ENCODE data around the gene AFF1. TPM values are rescaled to one million over a fixed set of nuclear protein-coding genes. Genes with fewer than 3 reads are reported as not detected.

The AFF1 gene
- total RNA-seq, 1 donor from 2014 or later = 60.5 TPM

DNA sequence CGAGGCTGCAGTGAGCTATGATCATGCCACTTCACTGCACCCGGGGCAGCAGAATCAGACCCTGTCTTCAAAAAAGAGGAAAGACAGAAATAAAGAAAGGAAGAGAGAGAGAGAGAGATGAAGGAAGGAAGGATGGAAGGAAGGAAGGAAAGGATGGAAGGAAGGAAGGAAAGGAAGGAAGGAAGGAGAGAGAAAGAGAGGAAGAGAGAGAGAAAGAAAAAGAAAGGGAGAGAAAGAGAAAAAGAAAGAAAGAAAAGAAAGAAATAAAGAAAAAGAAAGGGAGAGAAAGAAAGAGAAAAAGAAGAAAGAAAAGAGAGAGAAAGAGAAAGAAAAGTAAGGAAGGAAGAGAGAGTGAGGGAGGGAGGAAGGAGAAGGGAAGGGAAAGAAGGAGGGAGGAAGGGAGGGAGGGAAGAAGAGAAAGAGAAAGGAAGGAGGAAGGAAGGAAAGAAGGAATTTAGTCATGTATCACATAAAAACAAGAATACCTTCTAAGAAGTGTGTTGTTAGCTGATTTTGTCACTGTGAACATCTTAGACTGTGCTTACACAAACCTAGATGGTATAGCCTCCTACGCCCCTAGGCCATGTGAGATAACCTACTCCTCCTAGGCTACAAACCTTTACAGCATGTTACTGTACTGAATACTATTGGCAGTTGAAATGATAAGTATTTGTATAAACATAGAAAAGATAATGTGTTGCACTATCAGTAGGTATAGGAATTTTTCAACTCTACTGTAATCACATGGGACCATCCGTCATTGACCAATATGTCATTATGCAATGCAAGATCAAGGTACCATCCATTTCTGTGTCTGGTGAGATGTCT lies 17.4 kb upstream of the AFF1 start:
- no peak for DNase-seq

DNA sequence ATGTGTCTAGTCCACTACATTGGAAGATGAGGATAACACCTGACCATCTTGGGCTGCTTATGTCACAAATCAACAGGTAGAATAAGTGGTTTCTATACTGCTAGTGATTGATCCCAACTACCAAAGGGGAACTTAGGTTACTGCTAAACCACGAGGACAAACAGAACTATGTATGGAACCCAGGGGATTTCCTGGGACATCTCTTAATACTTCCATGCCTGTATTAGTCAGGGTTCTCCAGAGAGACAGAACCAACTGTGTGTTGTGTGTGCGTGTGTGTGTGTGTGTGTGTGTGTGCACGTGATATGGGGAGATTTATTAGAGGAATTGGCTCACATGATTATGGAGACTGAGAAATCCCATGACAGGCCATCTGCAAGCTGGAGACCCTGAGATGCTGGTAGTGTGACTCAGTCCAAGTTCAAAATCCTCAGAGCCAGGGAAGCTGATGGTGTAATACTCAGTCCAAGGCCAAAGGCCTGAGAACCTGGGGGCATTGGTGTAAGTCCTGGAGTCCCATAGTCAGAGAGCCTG lies 16.2 kb upstream of the AFF1 start:
- DNase-seq (no peak), ATAC-seq (ENCODE audit: poor library complexity) (no peak)
- intact Hi-C loops (cut with DNase I) = no loop called here

More for the DNA sequence above, 17.4 kb upstream of the AFF1 start:
- ATAC-seq (ENCODE audit: poor library complexity) = no peak
- intact Hi-C loops (cut with DNase I) = no loop called here

DNA sequence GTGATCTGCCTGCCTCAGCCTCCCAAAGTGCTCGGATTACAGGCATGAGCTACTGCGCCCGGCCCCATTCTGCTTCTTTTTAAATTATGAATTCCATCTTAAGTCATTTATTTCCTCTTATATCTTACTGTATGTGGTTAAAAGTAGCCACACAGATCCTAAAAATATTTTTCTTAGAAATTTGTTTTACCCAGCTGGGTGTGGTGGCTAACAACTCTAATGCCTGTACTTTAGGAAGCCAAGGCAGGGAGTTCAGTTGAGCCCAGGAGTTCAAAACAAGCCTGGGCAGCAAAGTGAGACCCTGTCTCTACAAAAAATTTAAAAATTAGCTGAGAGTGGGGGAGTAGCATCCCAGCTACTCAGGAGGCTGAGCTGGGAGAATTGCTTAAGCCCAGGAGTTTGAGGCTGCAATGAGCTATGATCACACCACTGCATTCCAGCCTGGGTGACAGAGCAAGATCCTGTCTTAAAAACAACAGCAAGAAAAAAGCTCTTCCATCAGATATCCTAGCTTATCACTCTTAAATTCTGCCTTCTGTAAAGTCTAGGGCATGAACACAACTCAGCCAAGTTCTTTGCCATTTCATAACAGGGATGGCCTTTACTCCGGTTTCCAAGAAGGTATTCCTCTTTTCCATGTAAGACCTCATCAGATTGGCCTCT lies 15.1 kb upstream of the AFF1 start:
- ATAC-seq (ENCODE audit: poor library complexity) (no peak), DNase-seq (no peak)
- intact Hi-C loops (cut with DNase I) = loop anchor here (5.0 kb wide), 1 partner anchor 318 kb away; no protein-coding TSS in a partner anchor

DNA sequence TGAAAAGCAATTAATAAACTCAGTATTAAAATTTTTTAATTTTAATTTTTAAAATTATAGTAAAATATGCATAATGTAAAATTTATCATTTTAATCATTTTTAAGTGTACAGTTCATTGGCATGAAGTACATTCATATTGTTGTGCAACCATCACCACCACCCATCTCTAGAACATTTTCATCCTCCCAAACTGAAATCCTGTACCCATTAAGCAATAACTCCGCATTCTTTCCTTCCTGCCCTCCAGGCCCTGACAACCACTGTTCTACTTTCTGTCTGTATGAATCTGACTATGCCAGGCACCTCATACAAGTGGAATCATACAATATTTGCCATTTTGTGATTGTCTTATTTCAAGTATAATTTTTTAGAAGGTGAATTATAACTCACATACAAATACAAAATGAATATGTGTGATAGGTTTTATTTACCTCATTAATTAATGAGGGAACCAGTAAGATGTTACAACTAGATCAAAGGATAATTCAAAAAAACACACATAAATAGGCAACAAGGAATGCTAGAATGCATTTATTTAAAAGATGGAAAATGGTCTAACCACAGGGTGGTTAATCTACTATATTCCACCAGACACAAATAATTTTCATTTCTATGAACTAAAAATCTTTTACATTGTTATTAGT lies 13.1 kb upstream of the AFF1 start:
- DNase-seq (no peak), ATAC-seq (ENCODE audit: poor library complexity) (peak; percentile 55)
- intact Hi-C loops (cut with DNase I) = loop anchor here (2.0 to 5.0 kb wide), 2 partner anchors 171 to 316 kb away; no protein-coding TSS in a partner anchor

DNA sequence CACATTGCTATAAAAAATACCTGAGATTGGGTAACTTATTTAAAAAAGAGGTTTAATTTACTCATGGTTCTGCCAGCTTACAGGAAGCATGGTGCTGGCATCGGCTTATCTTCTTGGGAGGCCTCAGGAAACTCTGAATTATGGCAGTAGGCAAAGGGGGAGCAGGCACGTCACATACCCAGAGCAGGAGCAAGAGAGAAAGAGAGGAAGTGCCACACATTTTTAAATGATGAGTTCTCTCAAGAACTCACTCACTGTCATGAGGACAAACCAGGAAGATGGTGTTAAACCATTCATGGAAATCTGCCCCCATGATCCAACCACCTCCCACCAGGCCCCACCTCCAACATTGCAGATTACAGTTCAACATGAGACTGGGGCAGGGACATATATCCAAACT lies 10.0 kb upstream of the AFF1 start:
- intact Hi-C loops (cut with DNase I) = loop anchor here (5.0 kb wide), 1 partner anchor 312 kb away; no protein-coding TSS in a partner anchor
- ATAC-seq (ENCODE audit: poor library complexity) = no peak
- DNase-seq = no peak

DNA sequence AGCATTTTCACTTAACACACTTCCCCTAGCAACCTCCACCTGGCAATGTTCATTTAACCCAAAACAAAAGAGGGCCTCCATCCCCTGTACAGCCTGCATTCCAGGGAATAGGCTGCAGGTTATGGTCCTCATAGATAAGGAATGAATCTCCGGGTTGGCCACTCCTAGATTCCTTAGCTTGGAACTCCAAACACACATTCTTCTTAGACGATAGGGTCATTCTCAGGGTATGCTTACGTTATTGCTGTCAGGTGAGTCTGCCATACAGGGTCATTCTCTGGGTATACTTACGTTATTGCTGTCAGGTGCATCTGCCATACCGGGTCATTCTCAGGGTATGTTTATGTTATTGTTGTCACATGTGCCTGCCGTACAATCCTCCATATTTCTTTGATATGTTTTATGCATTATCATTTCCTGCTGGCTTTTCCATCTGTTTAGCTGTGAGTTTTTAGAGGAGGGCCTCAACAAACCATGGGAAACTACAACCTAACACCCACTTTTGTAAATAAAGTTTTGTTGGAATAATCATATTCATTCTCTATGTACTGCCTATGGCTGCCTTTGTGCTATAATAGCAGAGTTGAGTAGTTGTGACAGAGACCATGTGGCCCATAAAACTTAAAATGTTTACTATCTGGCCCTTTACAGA lies 8.2 kb upstream of the AFF1 start:
- ATAC-seq (ENCODE audit: poor library complexity) (no peak), DNase-seq (no peak)
- intact Hi-C loops (cut with DNase I) = no loop called here

DNA sequence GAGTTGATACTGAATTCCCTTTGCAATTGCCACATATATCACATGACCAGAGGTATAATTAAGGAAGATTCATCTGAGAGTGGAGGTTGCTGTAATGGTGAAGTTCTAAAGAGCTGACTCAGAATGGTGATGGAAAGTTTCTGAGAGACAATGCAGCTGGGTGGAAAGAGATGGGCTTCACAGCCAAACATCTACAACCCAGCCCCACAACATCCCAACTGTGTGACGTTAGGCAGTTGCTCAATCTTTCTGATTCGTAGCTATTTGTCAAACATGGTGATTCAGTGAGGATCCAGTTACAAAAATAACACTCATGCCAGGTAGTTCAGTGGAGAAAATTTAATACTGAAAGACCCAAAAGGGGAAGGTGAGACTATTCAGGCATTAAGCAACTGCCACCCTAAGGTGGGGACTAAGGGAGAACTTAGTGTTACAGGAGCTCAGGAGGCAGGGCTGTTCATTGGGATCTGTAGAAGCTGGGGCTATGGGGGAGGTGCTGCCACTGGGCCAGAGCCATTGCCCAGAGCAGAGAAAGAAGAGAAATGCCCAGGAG lies 6.9 kb upstream of the AFF1 start:
- ATAC-seq (ENCODE audit: poor library complexity) (peak; percentile 68), DNase-seq (no peak)
- intact Hi-C loops (cut with DNase I) = no loop called here

DNA sequence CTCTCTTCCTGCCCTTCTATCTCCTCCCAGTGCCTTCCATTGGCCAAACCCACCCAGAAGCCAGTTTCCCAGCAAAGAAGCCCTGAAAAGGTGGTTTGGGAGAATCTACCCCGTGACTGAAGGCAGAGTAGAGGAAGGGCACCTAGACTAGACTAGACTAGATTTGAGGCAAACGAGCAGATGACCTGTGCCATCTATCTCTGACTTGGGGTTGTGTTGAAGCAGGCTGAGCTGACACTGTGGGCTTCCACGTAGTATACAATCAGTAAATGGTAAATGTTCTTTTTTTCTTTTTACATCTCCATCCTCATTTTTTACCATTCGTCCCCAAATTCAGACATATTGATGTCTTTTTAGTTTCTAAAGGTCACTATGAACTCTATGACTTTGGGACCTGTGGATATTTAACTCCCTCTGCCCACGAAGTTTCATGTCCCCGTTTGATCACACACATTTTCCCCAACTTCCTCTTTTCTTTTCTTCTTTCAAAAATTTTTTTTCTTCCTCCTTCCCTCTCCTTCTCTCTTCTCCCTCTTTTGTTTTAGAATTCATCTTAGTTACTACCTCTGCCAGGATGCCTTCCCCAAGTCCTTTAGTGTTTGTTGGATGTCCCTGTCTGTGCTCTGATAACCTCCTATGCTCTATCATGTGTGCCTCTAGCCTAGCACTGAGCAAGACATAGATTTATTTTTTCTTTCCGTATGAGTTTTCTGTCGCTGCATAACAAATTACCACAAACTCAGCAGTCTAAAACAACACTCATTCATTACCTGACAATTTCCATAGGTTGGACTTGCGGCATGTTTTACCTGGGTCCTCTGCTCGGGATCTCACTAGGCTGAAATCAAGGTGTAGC lies 6.2 kb upstream of the AFF1 start:
- no peak for DNase-seq
- intact Hi-C loops (cut with DNase I) = no loop called here
- no peak for ATAC-seq (ENCODE audit: poor library complexity)

DNA sequence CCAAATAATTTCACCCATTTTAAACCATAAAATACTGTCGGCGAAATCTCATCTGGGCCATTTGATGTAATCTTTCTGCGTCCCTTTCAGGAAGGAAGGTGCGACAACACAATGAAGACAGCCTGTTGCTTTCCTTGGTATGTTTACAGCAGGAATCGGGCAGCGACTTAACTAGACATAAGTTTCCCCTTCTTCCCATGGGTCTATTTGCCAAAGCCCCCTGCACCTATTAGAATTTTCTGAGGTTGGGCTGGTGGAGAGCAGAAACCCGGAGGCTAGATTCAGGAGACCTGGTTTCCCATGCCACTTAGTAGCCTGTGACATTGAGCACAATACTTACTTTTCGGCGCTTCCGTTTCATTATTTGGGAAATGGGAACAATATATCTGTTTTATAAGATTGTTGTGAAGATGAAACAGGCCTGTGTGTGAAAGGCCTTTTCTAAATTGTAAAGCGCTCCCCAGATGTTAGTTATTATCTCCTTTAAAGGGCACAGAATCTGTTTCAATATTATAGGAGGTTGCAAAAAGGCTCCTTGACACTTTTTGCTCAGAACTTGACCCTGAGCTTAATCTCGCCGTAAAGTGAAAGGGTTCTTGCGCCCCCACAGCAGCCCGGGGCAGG lies 552 bp upstream of the AFF1 start:
- peak; percentile 1 for ATAC-seq (ENCODE audit: poor library complexity)
- intact Hi-C loops (cut with DNase I) = no loop called here
- no peak for DNase-seq

DNA sequence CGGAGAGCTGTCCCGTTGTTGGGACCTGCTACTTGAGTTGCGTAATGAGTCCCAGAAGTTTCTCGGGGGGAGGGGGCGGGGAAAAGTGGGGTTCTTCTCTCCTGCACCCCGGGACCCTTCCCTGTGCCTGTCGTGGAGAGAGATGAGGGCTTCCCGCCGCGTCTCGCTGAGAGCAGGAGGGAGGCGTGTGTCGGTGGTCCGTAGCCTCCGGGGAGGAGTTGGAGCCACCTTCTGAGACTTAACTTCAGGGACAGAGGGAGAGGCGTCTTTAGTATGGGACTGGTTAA lies 698 bp downstream of the AFF1 start:
- DNase-seq (peak; percentile 47), ATAC-seq (ENCODE audit: poor library complexity) (peak; percentile 7)
- intact Hi-C loops (cut with DNase I) = loop anchor here (5.0 kb wide), 1 partner anchor 72 kb away; no protein-coding TSS in a partner anchor

DNA sequence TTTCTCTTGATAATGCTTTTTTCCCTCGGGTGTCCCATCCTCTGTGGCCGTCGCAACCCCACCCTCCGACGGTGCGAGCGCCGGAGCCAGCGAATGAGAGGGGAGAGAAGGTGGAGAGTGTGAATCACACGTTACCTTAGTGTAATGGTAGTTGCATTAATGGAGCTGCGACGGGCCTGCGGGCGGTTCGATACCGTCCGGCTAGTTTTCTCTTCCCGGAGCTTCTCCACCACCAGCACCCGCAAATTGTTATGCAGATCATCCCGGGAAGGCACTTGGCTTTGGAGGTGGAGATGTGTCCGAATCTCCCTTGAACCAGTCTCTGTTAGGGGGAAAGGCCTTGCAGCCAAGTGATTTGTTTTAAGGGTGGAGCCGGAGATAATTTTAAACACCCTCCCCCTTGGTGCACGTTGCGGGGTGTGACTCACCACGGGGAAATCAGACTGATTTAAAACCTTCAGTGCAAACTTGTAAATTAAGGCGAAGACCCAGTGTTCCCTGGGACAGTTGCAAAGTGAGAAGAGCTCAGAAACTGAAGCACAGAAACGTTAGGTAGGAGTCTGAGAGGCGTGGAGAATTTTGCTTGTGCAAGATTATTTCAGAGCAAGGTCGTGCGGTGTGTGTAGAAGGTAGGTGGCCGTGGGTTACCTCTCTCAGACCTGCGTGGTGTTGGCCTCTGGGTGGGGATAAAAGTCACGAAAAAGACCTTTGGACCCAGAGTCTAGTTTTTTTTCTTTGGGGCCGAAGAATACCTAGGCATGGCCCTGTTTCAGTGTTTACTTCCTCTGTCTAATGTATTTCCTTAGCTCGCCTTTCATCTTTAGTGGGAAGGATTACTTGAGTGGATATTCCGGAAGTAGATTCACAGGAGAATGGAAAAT lies 1.3 kb downstream of the AFF1 start:
- DNase-seq (peak; percentile 56), ATAC-seq (ENCODE audit: poor library complexity) (peak; percentile 50)
- intact Hi-C loops (cut with DNase I) = loop anchor here (5.0 kb wide), 1 partner anchor 71 kb away; no protein-coding TSS in a partner anchor

DNA sequence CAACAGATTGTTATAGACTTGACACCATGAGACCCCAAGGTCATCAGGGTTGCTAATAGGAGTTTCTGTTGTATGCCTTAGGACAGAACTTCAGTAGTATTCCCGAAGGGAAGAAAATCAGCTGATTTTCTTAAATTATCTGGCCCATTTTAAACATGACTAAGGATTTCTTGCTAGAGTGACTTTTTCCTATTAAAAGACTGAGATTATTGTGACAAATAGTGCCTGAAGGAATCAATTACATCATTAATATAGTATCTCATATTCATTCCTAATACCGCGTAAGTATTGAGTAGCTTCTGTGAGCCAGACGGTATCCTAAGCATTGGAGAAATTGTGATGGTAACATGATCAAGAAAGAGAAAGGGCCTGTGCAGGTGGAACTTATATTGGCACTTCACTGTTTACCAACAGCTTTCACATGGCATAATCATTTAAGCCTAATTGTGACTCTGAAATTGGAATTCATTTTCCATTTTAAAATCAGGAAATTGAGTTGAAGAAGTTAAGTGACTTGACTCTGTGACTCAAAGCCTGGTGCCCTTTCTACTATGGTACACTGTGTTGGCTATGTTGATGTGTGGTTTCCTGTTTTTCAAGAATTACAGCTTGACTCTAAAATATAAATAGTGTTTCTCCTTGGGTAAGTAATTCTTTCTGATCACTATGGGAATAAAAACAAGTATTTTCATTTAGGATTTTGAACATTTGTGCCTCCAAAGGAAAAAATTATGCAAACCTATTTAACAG lies 4.1 kb downstream of the AFF1 start:
- intact Hi-C loops (cut with DNase I) = loop anchor here (5.0 kb wide), 1 partner anchor 68 kb away; no protein-coding TSS in a partner anchor
- ATAC-seq (ENCODE audit: poor library complexity) (no peak), DNase-seq (no peak)

DNA sequence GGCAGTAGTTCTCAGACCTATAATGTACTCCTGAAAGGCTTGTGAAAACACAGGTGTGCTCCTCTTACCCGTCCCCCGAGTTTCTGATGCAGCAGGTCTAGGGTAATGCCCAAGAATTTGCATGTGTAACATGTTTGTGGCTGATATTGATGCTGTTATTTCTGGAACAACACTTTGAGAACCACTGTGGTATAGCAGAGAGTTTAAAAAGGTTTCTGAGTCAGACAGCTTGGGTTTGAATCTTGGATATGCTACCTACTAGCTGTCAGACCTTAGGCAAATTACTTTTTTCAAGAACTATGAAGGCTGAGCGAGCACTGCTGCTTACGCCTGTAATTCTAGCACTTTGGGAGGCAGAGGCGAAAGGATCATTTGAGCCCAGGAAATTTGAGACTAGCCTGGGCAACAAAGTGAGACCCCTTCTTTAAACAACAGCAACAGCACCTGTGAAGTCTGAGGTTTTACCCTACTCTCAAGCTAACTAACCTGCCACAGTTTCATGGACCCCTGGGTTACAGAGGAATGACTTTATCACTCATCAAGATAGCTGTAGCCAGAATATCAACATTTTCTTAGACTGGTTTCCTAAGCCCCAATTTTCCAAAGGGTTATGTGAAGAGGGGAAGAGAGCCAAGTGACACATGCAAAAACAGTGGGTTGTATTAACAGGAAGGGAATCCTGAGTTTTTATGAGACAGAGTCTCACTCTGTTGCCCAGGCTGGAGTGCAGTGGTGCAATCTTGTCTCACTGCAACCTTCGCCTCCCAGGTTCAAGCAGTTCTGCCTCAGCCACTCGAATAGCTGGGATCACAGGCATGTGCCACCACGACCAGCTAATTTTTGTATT lies 5.1 kb downstream of the AFF1 start:
- intact Hi-C loops (cut with DNase I) = loop anchor here (5.0 kb wide), 1 partner anchor 67 kb away; no protein-coding TSS in a partner anchor
- no peak for DNase-seq
- no peak for ATAC-seq (ENCODE audit: poor library complexity)

DNA sequence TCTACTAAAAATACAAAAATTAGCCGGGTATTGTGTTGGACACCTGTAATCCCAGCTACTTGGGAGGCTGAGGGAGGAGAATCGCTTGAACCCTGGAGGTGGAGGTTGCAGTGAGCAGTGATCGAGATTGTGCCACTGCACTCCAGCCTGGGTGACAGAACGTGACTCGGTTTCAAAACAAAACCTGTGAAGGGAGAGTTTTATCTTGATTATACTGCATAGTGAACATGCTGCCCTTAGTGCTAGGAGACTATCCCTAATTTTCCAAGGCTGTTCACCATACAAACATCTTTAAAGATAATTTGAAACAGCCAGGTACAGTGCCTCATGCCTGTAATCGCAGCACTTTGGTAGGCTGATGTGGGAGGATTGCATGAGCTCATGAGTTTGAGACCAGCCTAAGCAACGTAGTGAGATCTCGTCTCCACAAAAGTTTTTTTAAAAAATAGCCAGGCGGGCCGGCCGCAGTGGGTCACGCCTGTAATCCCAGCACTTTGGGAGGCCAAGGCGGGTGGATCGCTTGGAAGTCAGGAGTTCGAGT lies 6.2 kb downstream of the AFF1 start:
- intact Hi-C loops (cut with DNase I) = no loop called here
- DNase-seq = no peak
- ATAC-seq (ENCODE audit: poor library complexity) = no peak

Measured in Right ventricle myocardium superior (tissue), 1 donor.